GM12891 (cell line): Measurements from ENCODE around the gene MTHFS.

Source experiments
- DNase-seq: peaks from one replicate; pipeline ENCODE4 v3.0.0; 2011; ENCODE audit warnings: low spot score; ENCODE audit not compliant: insufficient read length
- FAIRE-seq: peaks from 2 replicates; lab custom pipeline; 2011; peaks lifted over from hg19 to GRCh38; lab: Jason Lieb, UNC
- PAX5 ChIP-seq: IDR thresholded peaks from 2 replicates; pipeline ENCODE4 v1.6.1; 2011; ENCODE audit warnings: low read length, moderate library complexity, mild to moderate bottlenecking; ENCODE audit not compliant: insufficient read depth, severe bottlenecking
- POLR2A ChIP-seq: IDR thresholded peaks from 2 replicates; pipeline ENCODE4 v1.6.1; 2011; ENCODE audit warnings: low read depth, low read length, control low read depth
- POLR2AphosphoS5 ChIP-seq: IDR thresholded peaks from 2 replicates; pipeline ENCODE4 v1.6.1; 2011; ENCODE audit warnings: low read depth, low read length, control low read depth
- POU2F2 ChIP-seq: IDR thresholded peaks from 2 replicates; pipeline ENCODE4 v1.6.1; 2011; ENCODE audit warnings: low read depth, mild to moderate bottlenecking, control low read depth, low read length, moderate library complexity
- SPI1 ChIP-seq: IDR thresholded peaks from 2 replicates; pipeline ENCODE4 v1.6.1; 2011; ENCODE audit warnings: low read depth, low read length, control low read depth
- TAF1 ChIP-seq: IDR thresholded peaks from 2 replicates; pipeline ENCODE4 v1.6.1; 2011; ENCODE audit warnings: low read depth, low read length, control low read depth

The MTHFS gene

GRCh38 chr15:79878078-79878705 is 18.6 kb downstream of the MTHFS start:
- FAIRE-seq (no peak), DNase-seq (no peak)
- TF ChIP-seq POLR2A (no peak), TAF1 (no peak), PAX5 (no peak), POLR2AphosphoS5 (no peak), SPI1 (no peak), POU2F2 (no peak)

GRCh38 chr15:79875213-79875612 is 21.6 kb downstream of the MTHFS start:
- DNase-seq (no peak), FAIRE-seq (no peak)
- TF ChIP-seq POLR2AphosphoS5 (no peak), POU2F2 (no peak), POLR2A (no peak), TAF1 (no peak)

DNA sequence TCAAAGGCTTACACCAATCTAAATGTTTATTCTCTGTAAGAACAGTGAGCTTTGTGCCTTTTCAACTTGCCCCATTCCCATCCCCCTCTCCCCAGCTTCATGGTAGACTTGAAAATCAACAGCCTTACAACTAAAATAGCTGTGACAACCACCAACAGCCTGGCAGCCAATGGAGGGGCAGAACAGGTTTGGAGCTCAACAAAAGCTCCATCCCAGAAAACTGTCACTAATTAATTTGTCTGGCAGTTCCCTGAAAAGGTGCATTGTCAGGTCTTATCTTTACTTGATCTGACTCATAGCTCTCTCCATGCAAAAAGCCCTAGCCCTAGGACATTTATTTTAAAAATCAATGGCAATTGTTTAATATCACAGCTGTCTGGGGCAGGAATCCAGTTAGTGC is 22.6 kb downstream of the MTHFS start:
- FAIRE-seq = no peak
- no peak for DNase-seq
- no peak for TF ChIP-seq POLR2AphosphoS5
- TF ChIP-seq PAX5 = no peak
- no peak for TF ChIP-seq POLR2A
- TF ChIP-seq POU2F2 = no peak
- no peak for TF ChIP-seq TAF1
- no peak for TF ChIP-seq SPI1

DNA sequence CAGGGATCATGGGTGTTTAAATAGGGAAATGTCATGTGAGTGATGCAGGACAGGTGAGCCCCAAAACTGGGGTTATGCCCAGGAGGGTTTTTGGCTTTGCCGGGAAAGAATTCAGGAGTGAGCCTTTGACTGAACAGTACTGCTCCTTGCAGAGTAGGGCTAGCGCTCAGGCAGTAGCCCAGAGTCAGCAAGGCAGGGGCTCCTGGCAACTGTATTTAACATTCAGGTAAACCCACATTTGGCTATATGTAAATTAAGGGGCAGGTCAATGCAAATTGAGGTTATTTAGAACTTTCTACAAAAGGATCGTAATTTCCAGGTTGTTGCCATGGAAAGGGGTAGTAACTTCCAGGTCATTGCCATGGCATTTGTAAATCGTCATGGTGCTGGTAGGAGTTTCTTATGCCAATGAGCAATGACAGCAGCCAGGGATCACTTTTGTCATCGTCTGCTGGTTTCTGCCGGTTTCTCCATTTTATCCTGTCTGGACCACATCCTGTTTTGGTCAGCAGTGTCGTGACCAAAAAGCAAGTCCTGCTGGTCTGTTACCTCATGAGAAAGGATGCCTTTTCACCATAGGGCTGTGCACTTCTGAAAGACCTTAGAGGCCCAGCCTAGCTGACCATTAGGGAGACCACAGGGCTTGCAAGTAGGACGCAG is 24.3 kb downstream of the MTHFS start:
- no peak for DNase-seq
- no peak for FAIRE-seq
- TF ChIP-seq PAX5 (no peak), POLR2A (no peak), POU2F2 (no peak), TAF1 (no peak), POLR2AphosphoS5 (no peak), SPI1 (no peak)

DNA sequence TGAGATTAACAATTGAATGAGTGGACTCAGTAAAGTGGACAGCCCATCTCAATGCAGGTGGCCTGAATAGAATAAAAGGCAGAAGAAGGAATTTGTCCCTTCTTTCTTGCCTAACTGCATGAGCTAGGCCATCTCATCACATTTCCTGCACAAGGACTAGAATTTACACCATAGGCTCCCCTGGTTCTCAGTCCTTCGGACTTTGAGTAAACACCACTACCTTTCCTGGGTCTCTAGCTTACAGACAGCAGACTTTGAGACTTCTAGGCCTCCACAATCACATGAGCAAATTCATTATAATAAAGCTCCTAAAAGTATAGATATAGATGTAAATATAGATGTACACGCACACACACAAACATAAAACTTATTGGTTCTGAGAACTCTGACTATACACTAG is 28.3 kb downstream of the MTHFS start:
- TF ChIP-seq POU2F2 (no peak), PAX5 (no peak), SPI1 (no peak), POLR2AphosphoS5 (no peak), POLR2A (no peak), TAF1 (no peak)
- DNase-seq (no peak), FAIRE-seq (no peak)

GRCh38 chr15:79863886-79864285 is 32.9 kb downstream of the MTHFS start:
- FAIRE-seq (no peak), DNase-seq (no peak)
- TF ChIP-seq SPI1 (no peak), POLR2AphosphoS5 (no peak), TAF1 (no peak), POU2F2 (no peak), PAX5 (no peak)

DNA sequence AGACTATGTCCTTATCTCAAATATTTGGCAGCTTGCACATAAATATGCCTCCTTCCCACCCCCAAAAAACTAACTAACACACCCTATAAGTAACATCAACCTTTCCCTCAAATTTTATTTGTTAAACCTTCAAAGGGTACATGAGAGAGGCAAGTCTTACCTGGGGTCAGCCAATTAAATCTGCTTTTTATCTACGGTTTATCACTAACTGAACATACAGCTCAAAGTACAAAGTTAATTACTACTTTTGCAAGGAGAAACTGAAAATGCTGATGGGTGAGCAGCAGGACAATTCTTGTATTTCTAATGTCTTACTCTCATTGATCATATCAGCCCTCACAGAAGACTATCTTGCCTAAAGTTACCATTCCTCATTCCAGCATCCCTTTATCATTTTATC is 34.6 kb downstream of the MTHFS start:
- DNase-seq = no peak
- TF ChIP-seq PAX5 (no peak), POU2F2 (no peak)
- no peak for FAIRE-seq

- TF ChIP-seq PAX5 = no peak
- TF ChIP-seq POLR2A = no peak
- TF ChIP-seq POU2F2 = no peak
- TF ChIP-seq TAF1 = no peak
- TF ChIP-seq SPI1 = no peak
- no peak for TF ChIP-seq POLR2AphosphoS5
- DNase-seq (no peak), FAIRE-seq (no peak)
These were observed 36.2 kb downstream of the MTHFS start for GRCh38 chr15:79860661-79861060.

DNA sequence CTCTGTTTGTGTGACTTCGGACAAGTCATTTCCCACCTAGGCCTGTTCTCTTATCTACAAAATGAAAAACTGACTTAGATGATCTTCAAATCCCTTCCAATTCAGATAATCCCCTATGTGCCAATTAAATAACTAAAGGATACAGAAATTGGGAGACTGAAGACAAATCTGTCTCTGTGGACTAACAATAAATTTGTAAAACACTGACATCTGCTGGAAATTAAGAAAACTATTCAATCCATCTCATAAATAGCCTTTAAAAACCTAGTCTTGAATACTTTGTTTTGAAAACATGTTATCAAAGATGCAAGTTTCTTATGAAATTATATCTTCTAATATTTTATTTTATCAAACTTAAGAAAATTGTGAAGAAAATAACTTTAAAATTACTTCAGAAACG is 38.3 kb downstream of the MTHFS start:
- no peak for FAIRE-seq
- no peak for DNase-seq
- no peak for TF ChIP-seq POU2F2
- no peak for TF ChIP-seq POLR2A
- no peak for TF ChIP-seq PAX5
- TF ChIP-seq POLR2AphosphoS5 = no peak
- TF ChIP-seq SPI1 = no peak
- TF ChIP-seq TAF1 = no peak
